Right lobe of liver (tissue), 6 donors: ENCODE measurements around the gene INSRR. TPM values are rescaled to one million over a fixed set of nuclear protein-coding genes. Genes with fewer than 3 reads are reported as not detected.

Experiments
- ATAC-seq, 4 donors: fragments of 200-7000 bp; cut with Tn5 transposase; one replicate each; pipeline ENCODE4 v1.9.1; 2020; ENCODE audit warnings: mild to moderate bottlenecking in 4 of 4, moderate library complexity in 4 of 4
- DNase-seq, 3 donors: peaks; one replicate each; pipeline ENCODE4 v3.0.0-alpha.2; 2020
- H3K27ac ChIP-seq, 3 donors: fragments of 200-600 bp; one replicate each; pipeline ENCODE4 v1.8.0; 2022
- H3K27me3 ChIP-seq, 2 donors: fragments of 200-600 bp; one replicate each; pipeline ENCODE4 v1.8.0; 2022
- H3K36me3 ChIP-seq, 4 donors: fragments of 200-600 bp; sonication (generic) in 1 of 4; one replicate each; pipeline versions ENCODE4 v1.5.1 to v1.8.0; 2017 to 2022; ENCODE audit warnings: control low read depth in 1 of 4
- H3K4me1 ChIP-seq, 4 donors: fragments of 200-600 bp; sonication (generic) in 1 of 4; one replicate each; pipeline versions ENCODE4 v1.5.1 to v1.8.0; 2017 to 2022; ENCODE audit warnings: control low read depth in 1 of 4
- H3K4me3 ChIP-seq, 3 donors: fragments of 200-600 bp; one replicate each; pipeline ENCODE4 v1.8.0; 2022
- H3K9me3 ChIP-seq, 4 donors: fragments of 200-600 bp; sonication (generic) in 1 of 4; one replicate each; pipeline versions ENCODE4 v1.5.1 to v1.8.0; 2017 to 2022; ENCODE audit warnings: control low read depth in 1 of 4
- POLR2A ChIP-seq: fragments of 450-650 bp; IDR thresholded peaks from one replicate; pipeline ENCODE4 v1.6.1; 2017; ENCODE audit warnings: antibody characterized with exemption, mild to moderate bottlenecking
- WGBS: methylation state at CpG from one replicate; pipeline ENCODE4 v1.1.6; 2018; ENCODE audit warnings: low coverage, low lambda C conversion rate; ENCODE audit not compliant: insufficient coverage; ENCODE audit errors: missing lambda C conversion rate; 5-methylcytosine and 5-hydroxymethylcytosine counted together
- intact Hi-C, 2 donors: fragments of 100-400 bp; cut with DNase I; formaldehyde crosslinking; loops; one replicate each; pipeline versions ENCODE4 v1.11.2 to v1.14.1; 2022
- total RNA-seq, 6 experiments: library from RNA; depleted of rRNA in 2 of 6; stranded (reverse); fragments of >200 nt in 2 of 6; fragmentation: NEBNext Ultra II Directional in 3 of 6; extraction: Animal tissue kit (Norgen Biotek cat#: 25700) in 3 of 6; gene quantifications; one replicate each; pipeline versions ENCODE4 v1.1.0 to v1.2.4, GENCODE V29; 2016 to 2023
- TF ChIP-seq, protein P1 (sequence below), 4 donors: fragments of 200-600 bp in 3 of 4; fragments of 450-650 bp in 1 of 4; IDR thresholded peaks; one replicate each; pipeline versions ENCODE4 v1.5.1 to v1.8.0; 2016 to 2022; ENCODE audit warnings: antibody characterized with exemption in 4 of 4, mild to moderate bottlenecking in 2 of 4
- donor health status: DM: no; HTN: yes; CAD: no.
- donor health status: DM: no; HTN: no; CAD: no.
- donor health status: DM: no; HTN: no; CAD: no.
- donor health status: DM: no; HTN: yes; CAD: no.
- donor health status: DM: no; HTN: yes; CAD: no.

The INSRR gene
- total RNA-seq, 6 experiments from 2014 or later = not detected

- intact Hi-C loops = no loop called here
These were observed 1.4 kb downstream of the INSRR start for GRCh38 chr1:156857532-156857931.

GRCh38 chr1:156856282-156856785 is 2.6 kb downstream of the INSRR start:
- no peaks in the 10 kb centered on the region for H3K9me3 ChIP-seq
- 86% methylated on average over 3 of the region's 3 CpGs for WGBS
- DNase-seq (no peak), ATAC-seq (no peak)
- no peaks in the 10 kb centered on the region for H3K36me3 ChIP-seq
- H3K4me1 ChIP-seq = peaks cover 0 to 37% (median 7%) of the 10 kb centered on the region in 4 donors
- H3K4me3 ChIP-seq = no peak overlapping the region
- intact Hi-C loops = no loop called here
- H3K27ac ChIP-seq = no peak overlapping the region
- no peak for TF ChIP-seq POLR2A
- TF ChIP-seq, protein P1, sequence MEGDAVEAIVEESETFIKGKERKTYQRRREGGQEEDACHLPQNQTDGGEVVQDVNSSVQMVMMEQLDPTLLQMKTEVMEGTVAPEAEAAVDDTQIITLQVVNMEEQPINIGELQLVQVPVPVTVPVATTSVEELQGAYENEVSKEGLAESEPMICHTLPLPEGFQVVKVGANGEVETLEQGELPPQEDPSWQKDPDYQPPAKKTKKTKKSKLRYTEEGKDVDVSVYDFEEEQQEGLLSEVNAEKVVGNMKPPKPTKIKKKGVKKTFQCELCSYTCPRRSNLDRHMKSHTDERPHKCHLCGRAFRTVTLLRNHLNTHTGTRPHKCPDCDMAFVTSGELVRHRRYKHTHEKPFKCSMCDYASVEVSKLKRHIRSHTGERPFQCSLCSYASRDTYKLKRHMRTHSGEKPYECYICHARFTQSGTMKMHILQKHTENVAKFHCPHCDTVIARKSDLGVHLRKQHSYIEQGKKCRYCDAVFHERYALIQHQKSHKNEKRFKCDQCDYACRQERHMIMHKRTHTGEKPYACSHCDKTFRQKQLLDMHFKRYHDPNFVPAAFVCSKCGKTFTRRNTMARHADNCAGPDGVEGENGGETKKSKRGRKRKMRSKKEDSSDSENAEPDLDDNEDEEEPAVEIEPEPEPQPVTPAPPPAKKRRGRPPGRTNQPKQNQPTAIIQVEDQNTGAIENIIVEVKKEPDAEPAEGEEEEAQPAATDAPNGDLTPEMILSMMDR (IDR thresholded peaks at IDR 0.05) = no peak
- peaks cover 3 to 13% of the 10 kb centered on the region in 2 donors for H3K27me3 ChIP-seq

More at GRCh38 chr1:156857532-156857931, 1.4 kb downstream of the INSRR start:
- DNase-seq = no peak
- Histone ChIP-seq H3K27me3 (peaks cover 4 to 13% of the 10 kb centered on the region in 2 donors), H3K9me3 (no peaks in the 10 kb centered on the region), H3K27ac (no peak overlapping the region), H3K4me1 (peaks cover 0 to 26% (median 1%) of the 10 kb centered on the region in 4 donors), H3K36me3 (no peaks in the 10 kb centered on the region), H3K4me3 (no peak overlapping the region)
- ATAC-seq = no peak
- TF ChIP-seq, protein P1 (IDR thresholded peaks at IDR 0.05) = no peak
- no peak for TF ChIP-seq POLR2A
- 18% methylated on average over 2 of the region's 3 CpGs for WGBS

- Histone ChIP-seq H3K4me1 (peaks cover 0 to 22% (median 7%) of the 10 kb centered on the region in 4 donors), H3K27ac (no peak overlapping the region), H3K36me3 (no peaks in the 10 kb centered on the region), H3K27me3 (peaks cover 0 to 5% of the 10 kb centered on the region in 2 donors), H3K9me3 (no peaks in the 10 kb centered on the region), H3K4me3 (no peak overlapping the region)
- 61% methylated on average over 3 of the region's 3 CpGs for WGBS
- intact Hi-C loops = no loop called here
- ATAC-seq = no peak
- TF ChIP-seq, protein P1 (IDR thresholded peaks at IDR 0.05) = no peak
- no peak for TF ChIP-seq POLR2A
- DNase-seq = no peak
These were observed 4.3 kb downstream of the INSRR start for GRCh38 chr1:156854634-156855033.

DNA sequence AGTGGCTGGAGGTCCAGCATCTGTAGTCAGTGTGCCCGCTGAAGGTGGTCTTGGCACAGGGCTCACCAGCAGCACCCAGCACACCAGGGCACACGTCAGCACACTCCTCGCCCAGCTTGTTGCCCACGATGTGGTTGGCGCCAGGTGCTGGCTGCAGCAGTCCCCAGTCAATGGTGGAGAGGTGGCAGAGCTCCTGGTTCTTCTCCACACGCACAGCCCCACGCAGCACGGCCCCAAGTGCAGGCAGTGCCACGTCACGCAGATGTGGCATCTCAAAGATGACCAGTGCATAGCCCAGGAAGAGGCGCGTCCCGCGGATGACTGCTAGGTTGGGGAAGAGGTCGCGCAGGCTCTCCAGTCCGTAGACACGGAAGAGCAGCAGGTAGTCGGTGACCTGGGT is 5.2 kb downstream of the INSRR start:
- H3K27me3 ChIP-seq = no peaks in the 10 kb centered on the region
- no peaks in the 10 kb centered on the region for H3K36me3 ChIP-seq
- peaks cover 0 to 19% (median 7%) of the 10 kb centered on the region in 4 donors for H3K4me1 ChIP-seq
- H3K27ac ChIP-seq = no peak overlapping the region
- no peak for ATAC-seq
- no CpG with 5 or more reads among the region's 19 CpGs for WGBS
- no peak for DNase-seq
- intact Hi-C loops = no loop called here
- no peaks in the 10 kb centered on the region for H3K9me3 ChIP-seq
- no peak overlapping the region for H3K4me3 ChIP-seq
- TF ChIP-seq POLR2A = no peak
- TF ChIP-seq, protein P1 (IDR thresholded peaks at IDR 0.05) = no peak
